Uterus (tissue), 2 donors: Measurements from ENCODE around the gene MFSD2A.

Experiments used
- CTCF ChIP-seq, 4 experiments: fragments of 200-600 bp in 2 of 4; fragments of 450-650 bp in 2 of 4; sonication (generic) in 2 of 4; IDR thresholded peaks; one replicate each; pipeline ENCODE4 v1.5.1; 2016 to 2019; ENCODE audit warnings: antibody characterized with exemption in 4 of 4, mild to moderate bottlenecking in 2 of 4, moderate library complexity in 1 of 4
- POLR2A ChIP-seq, 2 donors: fragments of 450-650 bp; IDR thresholded peaks; one replicate each; pipeline ENCODE4 v1.6.1; 2016; ENCODE audit warnings: antibody characterized with exemption in 2 of 2, mild to moderate bottlenecking in 1 of 2, moderate library complexity in 1 of 2

- TF ChIP-seq CTCF (IDR thresholded peaks at IDR 0.05) (no peak), POLR2A (IDR thresholded peaks at IDR 0.05) (no peak)
Measured at GRCh38 chr1:39922251-39922688, 32.7 kb upstream of the MFSD2A start.
